VCaP (cell line): ENCODE data around the gene MAP3K5.

Experiments used
- H3K27ac ChIP-seq: fragments of 450-650 bp; 2 replicates; pipeline ENCODE4 v1.5.1; 2017
- TF ChIP-seq, protein P1 (sequence below): fragments of 450-650 bp; conservative IDR thresholded peaks from 2 replicates; pipeline ENCODE4 v1.5.1; 2017; ENCODE audit warnings: mild to moderate bottlenecking, moderate library complexity

Gene MAP3K5

DNA sequence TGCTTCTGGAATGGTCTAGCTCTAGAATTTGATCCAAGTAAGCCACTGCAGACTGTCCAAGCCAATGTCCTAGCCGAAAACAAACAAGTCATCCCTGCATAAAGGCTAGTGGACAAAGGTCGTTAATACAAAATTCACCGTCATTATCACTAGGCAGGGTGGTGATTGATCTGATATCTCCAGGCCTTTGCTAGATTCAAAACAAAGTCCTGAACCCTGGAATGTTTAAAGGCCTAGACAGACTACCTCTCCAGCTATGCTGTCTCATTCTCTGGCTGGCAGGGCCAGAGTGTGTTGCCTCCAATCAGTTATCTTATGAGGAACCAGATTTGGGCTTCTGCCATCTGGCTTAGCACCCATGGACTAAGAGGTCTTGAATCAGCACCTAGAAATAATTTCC is 280.4 kb downstream of the MAP3K5 start:
- TF ChIP-seq, protein P1, sequence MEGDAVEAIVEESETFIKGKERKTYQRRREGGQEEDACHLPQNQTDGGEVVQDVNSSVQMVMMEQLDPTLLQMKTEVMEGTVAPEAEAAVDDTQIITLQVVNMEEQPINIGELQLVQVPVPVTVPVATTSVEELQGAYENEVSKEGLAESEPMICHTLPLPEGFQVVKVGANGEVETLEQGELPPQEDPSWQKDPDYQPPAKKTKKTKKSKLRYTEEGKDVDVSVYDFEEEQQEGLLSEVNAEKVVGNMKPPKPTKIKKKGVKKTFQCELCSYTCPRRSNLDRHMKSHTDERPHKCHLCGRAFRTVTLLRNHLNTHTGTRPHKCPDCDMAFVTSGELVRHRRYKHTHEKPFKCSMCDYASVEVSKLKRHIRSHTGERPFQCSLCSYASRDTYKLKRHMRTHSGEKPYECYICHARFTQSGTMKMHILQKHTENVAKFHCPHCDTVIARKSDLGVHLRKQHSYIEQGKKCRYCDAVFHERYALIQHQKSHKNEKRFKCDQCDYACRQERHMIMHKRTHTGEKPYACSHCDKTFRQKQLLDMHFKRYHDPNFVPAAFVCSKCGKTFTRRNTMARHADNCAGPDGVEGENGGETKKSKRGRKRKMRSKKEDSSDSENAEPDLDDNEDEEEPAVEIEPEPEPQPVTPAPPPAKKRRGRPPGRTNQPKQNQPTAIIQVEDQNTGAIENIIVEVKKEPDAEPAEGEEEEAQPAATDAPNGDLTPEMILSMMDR = no peak
- H3K27ac ChIP-seq = peak overlapping the region; percentile 54

- TF ChIP-seq, protein P1 = no peak
- peak overlapping the region; percentile 54 for H3K27ac ChIP-seq
Measured at GRCh38 chr6:136511397-136511796, 280.9 kb downstream of the MAP3K5 start.

DNA sequence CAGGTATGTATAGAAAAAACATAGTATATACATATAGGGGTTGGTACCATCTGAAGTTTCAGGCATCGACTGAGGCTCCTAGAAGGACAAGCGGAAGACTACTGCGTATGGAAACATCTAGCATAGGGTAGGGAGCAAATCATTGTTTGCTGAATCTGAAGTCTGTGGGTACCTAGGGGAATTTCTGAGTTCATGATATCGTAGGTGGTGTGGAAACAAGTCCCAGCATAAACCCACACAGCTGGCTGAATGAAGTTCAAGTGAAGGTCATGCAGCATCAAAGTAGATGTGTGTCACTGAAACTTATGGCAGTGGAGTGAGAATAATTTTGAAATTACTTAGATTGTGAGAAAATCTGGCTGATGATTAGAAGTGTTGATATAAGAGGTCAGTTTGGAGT is 281.5 kb downstream of the MAP3K5 start:
- TF ChIP-seq, protein P1 = no peak

GRCh38 chr6:136510299-136510698 is 282.0 kb downstream of the MAP3K5 start:
- H3K27ac ChIP-seq = no peak overlapping the region
- TF ChIP-seq, protein P1 = no peak

More for the DNA sequence above, 281.5 kb downstream of the MAP3K5 start:
- peak overlapping the region; percentile 54; the same call in 1 of the 2 replicates for H3K27ac ChIP-seq

- TF ChIP-seq, protein P1 = no peak
- no peak overlapping the region for H3K27ac ChIP-seq
Measured at GRCh38 chr6:136508725-136509392, 283.4 kb downstream of the MAP3K5 start.
